SK-N-SH (cell line): ENCODE measurements around the gene IL26. TPM values are rescaled to one million over a fixed set of nuclear protein-coding genes. Genes with fewer than 3 reads are reported as not detected.

Source experiments
- CTCF ChIA-PET: fragments of 300-600, 350-600 bp; formaldehyde crosslinking; extraction: SDS; loops from one replicate; lab custom pipeline; 2021; lab: Yijun Ruan, JAX
- POLR2A ChIA-PET: fragments of 350-600 bp; sonication (Branson Sonifier 250); formaldehyde crosslinking; extraction: SDS; loops from one replicate; lab custom pipeline; 2020; ENCODE audit warnings: antibody characterized with exemption, inconsistent platforms; lab: Yijun Ruan, JAX
- DNase-seq: peaks from one replicate; pipeline ENCODE4 v3.0.0; 2012
- H2AFZ ChIP-seq: fragments of 200-600 bp; sonication (generic); 2 replicates; pipeline ENCODE4 v1.8.1; 2016; ENCODE audit warnings: antibody characterized with exemption, mild to moderate bottlenecking, low read depth
- H3F3A ChIP-seq: fragments of 200-600 bp; sonication (generic); replicated peaks from 2 replicates; pipeline ENCODE3; 2016; ENCODE audit warnings: antibody characterized with exemption, mild to moderate bottlenecking; ENCODE audit not compliant: insufficient read depth
- H3K27ac ChIP-seq, 2 experiments: fragments of 200-500 bp in 1 of 2; fragments of 200-600 bp in 1 of 2; sonication (Bioruptor generic) in 1 of 2; sonication (generic), shearing (Covaris generic) in 1 of 2; 2 replicates each; pipeline versions ENCODE4 v1.5.1 to v1.6.1; 2014 to 2016; ENCODE audit warnings: low read depth in 2 of 2, inconsistent platforms in 1 of 2, low read length in 1 of 2, mild to moderate bottlenecking in 1 of 2, mixed read lengths in 1 of 2
- H3K27me3 ChIP-seq: fragments of 200-600 bp; sonication (generic), shearing (Covaris generic); 2 replicates; pipeline ENCODE4 v1.6.1; 2016; ENCODE audit warnings: mixed run types; ENCODE audit not compliant: insufficient read depth
- H3K36me3 ChIP-seq, 2 experiments: fragments of 200-500 bp in 1 of 2; fragments of 200-600 bp in 1 of 2; sonication (Bioruptor generic) in 1 of 2; sonication (generic) in 1 of 2; replicated peaks in 1 of 2; 2 replicates each; pipeline versions ENCODE3 to v1.5.1; 2014 to 2016; ENCODE audit warnings: low read length in 1 of 2, mild to moderate bottlenecking in 1 of 2; ENCODE audit not compliant: insufficient read depth in 2 of 2, control insufficient read depth in 1 of 2
- H3K4me1 ChIP-seq, 2 experiments: fragments of 200-500 bp in 1 of 2; fragments of 200-600 bp in 1 of 2; sonication (Bioruptor generic) in 1 of 2; sonication (generic), shearing (Covaris generic) in 1 of 2; 2 replicates each; pipeline versions ENCODE4 v1.5.1 to v1.6.1; 2014 to 2016; ENCODE audit warnings: low read depth in 1 of 2, low read length in 1 of 2, mixed run types in 1 of 2; ENCODE audit not compliant: insufficient read depth in 2 of 2, control insufficient read depth in 1 of 2
- H3K4me2 ChIP-seq: fragments of 200-600 bp; sonication (generic), shearing (Covaris generic); 2 replicates; pipeline ENCODE4 v1.6.1; 2017; ENCODE audit warnings: mixed run types
- H3K4me3 ChIP-seq, 2 experiments: fragments of 200-500 bp in 1 of 2; fragments of 200-600 bp in 1 of 2; sonication (Bioruptor generic) in 1 of 2; sonication (generic), shearing (Covaris generic) in 1 of 2; 2 replicates each; pipeline versions ENCODE4 v1.5.1 to v1.8.1; 2014 to 2016; ENCODE audit warnings: low read depth in 2 of 2, inconsistent platforms in 1 of 2, low read length in 1 of 2, mild to moderate bottlenecking in 1 of 2, mixed read lengths in 1 of 2, moderate library complexity in 1 of 2
- H3K79me2 ChIP-seq: fragments of 200-600 bp; sonication (generic); 2 replicates; pipeline ENCODE4 v1.8.1; 2017; ENCODE audit warnings: mild to moderate bottlenecking; ENCODE audit not compliant: insufficient read depth
- H3K9ac ChIP-seq: fragments of 200-600 bp; sonication (generic); 2 replicates; pipeline ENCODE4 v1.6.1; 2017; ENCODE audit warnings: mixed run types
- H3K9me2 ChIP-seq: fragments of 200-600 bp; sonication (generic); 2 replicates; pipeline ENCODE4 v1.6.1; 2017; ENCODE audit warnings: mixed run types
- H3K9me3 ChIP-seq: fragments of 200-600 bp; sonication (generic); 2 replicates; pipeline ENCODE4 v1.6.1; 2017; ENCODE audit warnings: mixed run types, mild to moderate bottlenecking, moderate library complexity
- H4K20me1 ChIP-seq: fragments of 200-600 bp; sonication (generic); 2 replicates; pipeline ENCODE4 v1.6.1; 2017; ENCODE audit warnings: mild to moderate bottlenecking, mixed run types; ENCODE audit not compliant: insufficient read depth
- ELF1 ChIP-seq: IDR thresholded peaks from 2 replicates; pipeline ENCODE4 v1.4.0; 2012
- EZH2phosphoT487 ChIP-seq: fragments of 200-600 bp; sonication (generic); IDR thresholded peaks from 2 replicates; pipeline ENCODE4 v1.6.1; 2017; ENCODE audit warnings: low read depth, mixed run types, mild to moderate bottlenecking, antibody characterized with exemption, moderate library complexity, borderline replicate concordance
- FOSL2 ChIP-seq: IDR thresholded peaks from 2 replicates; pipeline ENCODE4 v1.4.0; 2012; ENCODE audit warnings: low read depth, mild to moderate bottlenecking, moderate library complexity, borderline replicate concordance
- FOXM1 ChIP-seq: IDR thresholded peaks from 2 replicates; pipeline ENCODE4 v1.4.0; 2012; ENCODE audit warnings: low read depth, mild to moderate bottlenecking
- GABPA ChIP-seq: IDR thresholded peaks from 2 replicates; pipeline ENCODE4 v1.4.0; 2012; ENCODE audit warnings: low read depth, mild to moderate bottlenecking
- IRF3 ChIP-seq: fragments of 150-350 bp; IDR thresholded peaks from 2 replicates; pipeline ENCODE4 v1.6.1; 2016; ENCODE audit warnings: mild to moderate bottlenecking, low read depth, low read length
- JUND ChIP-seq: IDR thresholded peaks from 2 replicates; pipeline ENCODE4 v1.4.0; 2012
- MXI1 ChIP-seq: IDR thresholded peaks from 2 replicates; pipeline ENCODE4 v1.6.1; 2012; ENCODE audit warnings: mild to moderate bottlenecking, low read depth, low read length, improper control_type of control experiment
- RCOR1 ChIP-seq: fragments of 150-350 bp; IDR thresholded peaks from 2 replicates; pipeline ENCODE4 v1.6.1; 2017; ENCODE audit warnings: antibody characterized with exemption, low read length
- RXRA ChIP-seq: IDR thresholded peaks from 2 replicates; pipeline ENCODE4 v1.4.0; 2012; ENCODE audit warnings: low read depth, mild to moderate bottlenecking, borderline replicate concordance
- SMC3 ChIP-seq: IDR thresholded peaks from 2 replicates; pipeline ENCODE4 v1.6.1; 2012; ENCODE audit warnings: low read depth, low read length, improper control_type of control experiment
- TAF1 ChIP-seq: IDR thresholded peaks from 2 replicates; pipeline ENCODE4 v1.6.1; 2012; ENCODE audit warnings: low read depth, mild to moderate bottlenecking, low read length, moderate library complexity, borderline replicate concordance
- TCF12 ChIP-seq: IDR thresholded peaks from 2 replicates; pipeline ENCODE4 v1.4.0; 2012
- USF1 ChIP-seq: IDR thresholded peaks from 2 replicates; pipeline ENCODE4 v1.4.0; 2012; ENCODE audit warnings: low read depth, borderline replicate concordance
- YY1 ChIP-seq: IDR thresholded peaks from 2 replicates; pipeline ENCODE4 v1.4.0; 2012; ENCODE audit warnings: low read depth, mild to moderate bottlenecking
- ZBTB33 ChIP-seq: IDR thresholded peaks from 2 replicates; pipeline ENCODE4 v1.4.0; 2012; ENCODE audit warnings: low read depth, borderline replicate concordance
- whole genome bisulfite sequencing: methylation state at CpG from one replicate; pipeline ENCODE4 v1.1.6; 2017; ENCODE audit warnings: low lambda C conversion rate; 5-methylcytosine and 5-hydroxymethylcytosine counted together
- polyA plus RNA-seq, 3 experiments: library from polyadenylated mRNA; depleted of rRNA; stranded (reverse); fragments of >200 nt; gene quantifications; 2 replicates each; pipeline ENCODE4 v1.2.3, GENCODE V29; 2012

Gene IL26
- polyA plus RNA-seq, 1 of the 3 experiments (the other 2 are of a cell fraction) = not detected

GRCh38 chr12:68268967-68269366 is 43.4 kb upstream of the IL26 start:
- CTCF ChIA-PET = no interaction called here
- peak overlapping the region; percentile 12; the same call in 1 of the 2 replicates for H2AFZ ChIP-seq
- H3K9me3 ChIP-seq = no peaks in the 10 kb centered on the region
- H3K4me2 ChIP-seq = no peak overlapping the region
- no peak for DNase-seq
- H3K27ac ChIP-seq = 0 out of 4 replicates have a peak overlapping the region, but pooled peaks of 1 of the 2 experiments have one; percentile 38
- TF ChIP-seq ELF1 = no peak
- TF ChIP-seq FOSL2 = no peak
- TF ChIP-seq TAF1 = no peak
- no peak for TF ChIP-seq SMC3
- TF ChIP-seq, all 33 proteins: peak for 0
- Histone ChIP-seq H3K27me3 (no peaks in the 10 kb centered on the region), H3K4me3 (no peak overlapping the region), H3K36me3 (no peaks in the 10 kb centered on the region), H3F3A (peaks cover 20% of the 10 kb centered on the region), H3K4me1 (peaks cover 0 to 17% of the 10 kb centered on the region in 2 experiments; a peak in 1 of 4 replicates), H3K9me2 (no peaks in the 10 kb centered on the region), H4K20me1 (no peaks in the 10 kb centered on the region), H3K79me2 (no peaks in the 10 kb centered on the region), H3K9ac (no peak overlapping the region)
- POLR2A ChIA-PET = no interaction called here

GRCh38 chr12:68267892-68268396 is 42.3 kb upstream of the IL26 start:
- Histone ChIP-seq H3K9me3 (no peaks in the 10 kb centered on the region), H4K20me1 (no peaks in the 10 kb centered on the region), H3K27ac (peak overlapping the region in 1 of 2 experiments; percentile 45; a peak in 2 of 4 replicates), H3K4me2 (no peak overlapping the region), H3K4me1 (peaks cover 0 to 20% of the 10 kb centered on the region in 2 experiments; a peak in 1 of 4 replicates), H3K27me3 (no peaks in the 10 kb centered on the region), H3K79me2 (no peaks in the 10 kb centered on the region), H3F3A (peaks cover 23% of the 10 kb centered on the region), H3K4me3 (no peak overlapping the region), H2AFZ (no peak overlapping the region), H3K9ac (no peak overlapping the region), H3K36me3 (no peaks in the 10 kb centered on the region), H3K9me2 (no peaks in the 10 kb centered on the region)
- no peak for DNase-seq
- CTCF ChIA-PET = no interaction called here
- POLR2A ChIA-PET = no interaction called here
- 65% methylated on average over 6 of the region's 6 CpGs for WGBS
- no peak for TF ChIP-seq SMC3
- TF ChIP-seq FOSL2 = peak; percentile 14; the same call in 1 of the 2 replicates
- 0 out of 2 replicates have a peak, but pooled peaks have one; percentile 15 for TF ChIP-seq JUND
- peak; percentile 47 for TF ChIP-seq TCF12

GRCh38 chr12:68264857-68265256 is 39.2 kb upstream of the IL26 start:
- Histone ChIP-seq H3K27ac (peak overlapping the region in 1 of 2 experiments; percentile 80; a peak in 2 of 4 replicates), H3K4me3 (no peak overlapping the region)
- DNase-seq = no peak
- no peak for TF ChIP-seq EZH2phosphoT487
- TF ChIP-seq FOXM1 = no peak
- TF ChIP-seq USF1 = no peak
- 0 out of 2 replicates have a peak, but pooled peaks have one; percentile 8 for TF ChIP-seq FOSL2
- TF ChIP-seq RXRA = no peak
- no peak for TF ChIP-seq RCOR1
- no peak for TF ChIP-seq YY1
- no peak for TF ChIP-seq GABPA
- no peak for TF ChIP-seq IRF3
- TF ChIP-seq ZBTB33 = no peak
- TF ChIP-seq MXI1 = no peak

More at GRCh38 chr12:68264857-68265256, 39.2 kb upstream of the IL26 start:
- H4K20me1 ChIP-seq = no peaks in the 10 kb centered on the region
- no peak overlapping the region for H3K9ac ChIP-seq
- 84% methylated on average over 2 of the region's 2 CpGs for WGBS
- H2AFZ ChIP-seq = no peak overlapping the region; the same call in 1 of the 2 replicates
- H3K4me1 ChIP-seq = peaks cover 0 to 27% of the 10 kb centered on the region in 2 experiments; a peak in 1 of 4 replicates
- no peaks in the 10 kb centered on the region for H3K79me2 ChIP-seq
- no peaks in the 10 kb centered on the region for H3K27me3 ChIP-seq
- ChIA-PET CTCF (interaction anchor here (1.5 kb wide), 1 partner anchor 41 kb away, joined by 3 read pairs; no protein-coding TSS in a partner anchor), POLR2A (no interaction called here)
- H3F3A ChIP-seq = peaks cover 27% of the 10 kb centered on the region
- no peaks in the 10 kb centered on the region for H3K9me2 ChIP-seq
- no peaks in the 10 kb centered on the region for H3K36me3 ChIP-seq
- H3K9me3 ChIP-seq = no peaks in the 10 kb centered on the region
- H3K4me2 ChIP-seq = 0 out of 2 replicates have a peak overlapping the region, but pooled peaks have one; percentile 9
